Measurements from ENCODE around the gene BTF3. TPM values are rescaled to one million over a fixed set of nuclear protein-coding genes. Genes with fewer than 3 reads are reported as not detected.

Gene BTF3
- total and polyA plus RNA-seq, 9 of the 15 experiments (the other 6 are each of a cell fraction or from before 2014, with no cell fraction given), result 534 to 1,637 (median 848) TPM

DNA sequence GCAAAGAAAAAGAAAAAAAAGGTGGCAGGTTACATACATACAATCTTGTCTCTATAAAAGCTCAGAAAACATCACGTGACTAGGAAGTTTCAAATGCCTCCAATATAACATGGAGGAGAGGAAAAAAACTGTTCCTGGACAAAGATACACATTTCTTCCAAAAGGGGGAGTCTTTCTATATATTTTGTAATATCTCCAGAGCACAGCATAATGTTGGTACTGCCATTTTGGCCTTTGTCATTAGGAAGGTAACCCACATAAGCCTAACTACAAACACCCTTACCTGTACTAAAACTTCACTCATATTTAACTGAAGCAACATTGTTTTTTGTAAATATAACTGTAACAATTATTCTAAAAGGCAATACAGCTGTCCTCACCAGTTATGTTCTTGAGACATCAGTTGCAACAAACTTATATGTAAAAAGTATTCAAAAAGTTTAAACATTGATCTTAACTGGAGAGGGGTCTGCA is 1.2 kb upstream of the BTF3 start (continued):
- TF ChIP-seq, protein P1, sequence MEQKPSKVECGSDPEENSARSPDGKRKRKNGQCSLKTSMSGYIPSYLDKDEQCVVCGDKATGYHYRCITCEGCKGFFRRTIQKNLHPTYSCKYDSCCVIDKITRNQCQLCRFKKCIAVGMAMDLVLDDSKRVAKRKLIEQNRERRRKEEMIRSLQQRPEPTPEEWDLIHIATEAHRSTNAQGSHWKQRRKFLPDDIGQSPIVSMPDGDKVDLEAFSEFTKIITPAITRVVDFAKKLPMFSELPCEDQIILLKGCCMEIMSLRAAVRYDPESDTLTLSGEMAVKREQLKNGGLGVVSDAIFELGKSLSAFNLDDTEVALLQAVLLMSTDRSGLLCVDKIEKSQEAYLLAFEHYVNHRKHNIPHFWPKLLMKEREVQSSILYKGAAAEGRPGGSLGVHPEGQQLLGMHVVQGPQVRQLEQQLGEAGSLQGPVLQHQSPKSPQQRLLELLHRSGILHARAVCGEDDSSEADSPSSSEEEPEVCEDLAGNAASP (IDR thresholded peaks at IDR 0.05), result no peak
- TF ChIP-seq, protein P2, sequence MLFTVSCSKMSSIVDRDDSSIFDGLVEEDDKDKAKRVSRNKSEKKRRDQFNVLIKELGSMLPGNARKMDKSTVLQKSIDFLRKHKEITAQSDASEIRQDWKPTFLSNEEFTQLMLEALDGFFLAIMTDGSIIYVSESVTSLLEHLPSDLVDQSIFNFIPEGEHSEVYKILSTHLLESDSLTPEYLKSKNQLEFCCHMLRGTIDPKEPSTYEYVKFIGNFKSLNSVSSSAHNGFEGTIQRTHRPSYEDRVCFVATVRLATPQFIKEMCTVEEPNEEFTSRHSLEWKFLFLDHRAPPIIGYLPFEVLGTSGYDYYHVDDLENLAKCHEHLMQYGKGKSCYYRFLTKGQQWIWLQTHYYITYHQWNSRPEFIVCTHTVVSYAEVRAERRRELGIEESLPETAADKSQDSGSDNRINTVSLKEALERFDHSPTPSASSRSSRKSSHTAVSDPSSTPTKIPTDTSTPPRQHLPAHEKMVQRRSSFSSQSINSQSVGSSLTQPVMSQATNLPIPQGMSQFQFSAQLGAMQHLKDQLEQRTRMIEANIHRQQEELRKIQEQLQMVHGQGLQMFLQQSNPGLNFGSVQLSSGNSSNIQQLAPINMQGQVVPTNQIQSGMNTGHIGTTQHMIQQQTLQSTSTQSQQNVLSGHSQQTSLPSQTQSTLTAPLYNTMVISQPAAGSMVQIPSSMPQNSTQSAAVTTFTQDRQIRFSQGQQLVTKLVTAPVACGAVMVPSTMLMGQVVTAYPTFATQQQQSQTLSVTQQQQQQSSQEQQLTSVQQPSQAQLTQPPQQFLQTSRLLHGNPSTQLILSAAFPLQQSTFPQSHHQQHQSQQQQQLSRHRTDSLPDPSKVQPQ (CRISPR knock-in tag; IDR thresholded peaks at IDR 0.05; ENCODE audit: borderline replicate concordance), result no peak
- TF ChIP-seq KHSRP (IDR thresholded peaks at IDR 0.05) (no peak), PTTG1 (tag; IDR thresholded peaks at IDR 0.05; ENCODE audit: low read depth) (0 out of 2 replicates have a peak, but pooled peaks have one; percentile 40), ZC3H4 (CRISPR knock-in tag; IDR thresholded peaks at IDR 0.05; ENCODE audit: borderline replicate concordance) (no peak), XRCC5 (IDR thresholded peaks at IDR 0.05; ENCODE audit: low read depth, low read length) (no peak), KDM5B (IDR thresholded peaks at IDR 0.05; ENCODE audit: insufficient replicate concordance, low read depth, low read length) (no peak), PML (IDR thresholded peaks at IDR 0.05; ENCODE audit: low read length) (0 out of 2 replicates have a peak, but pooled peaks have one; percentile 24), RBM14 (IDR thresholded peaks at IDR 0.05; ENCODE audit: borderline replicate concordance, insufficient read depth, low read depth, low read length) (no peak), ZFP36 (IDR thresholded peaks at IDR 0.05; ENCODE audit: low read depth, low read length, partially characterized antibody) (no peak), HMG20B (CRISPR knock-in tag; IDR thresholded peaks at IDR 0.05) (no peak)
- TF ChIP-seq, protein P3, sequence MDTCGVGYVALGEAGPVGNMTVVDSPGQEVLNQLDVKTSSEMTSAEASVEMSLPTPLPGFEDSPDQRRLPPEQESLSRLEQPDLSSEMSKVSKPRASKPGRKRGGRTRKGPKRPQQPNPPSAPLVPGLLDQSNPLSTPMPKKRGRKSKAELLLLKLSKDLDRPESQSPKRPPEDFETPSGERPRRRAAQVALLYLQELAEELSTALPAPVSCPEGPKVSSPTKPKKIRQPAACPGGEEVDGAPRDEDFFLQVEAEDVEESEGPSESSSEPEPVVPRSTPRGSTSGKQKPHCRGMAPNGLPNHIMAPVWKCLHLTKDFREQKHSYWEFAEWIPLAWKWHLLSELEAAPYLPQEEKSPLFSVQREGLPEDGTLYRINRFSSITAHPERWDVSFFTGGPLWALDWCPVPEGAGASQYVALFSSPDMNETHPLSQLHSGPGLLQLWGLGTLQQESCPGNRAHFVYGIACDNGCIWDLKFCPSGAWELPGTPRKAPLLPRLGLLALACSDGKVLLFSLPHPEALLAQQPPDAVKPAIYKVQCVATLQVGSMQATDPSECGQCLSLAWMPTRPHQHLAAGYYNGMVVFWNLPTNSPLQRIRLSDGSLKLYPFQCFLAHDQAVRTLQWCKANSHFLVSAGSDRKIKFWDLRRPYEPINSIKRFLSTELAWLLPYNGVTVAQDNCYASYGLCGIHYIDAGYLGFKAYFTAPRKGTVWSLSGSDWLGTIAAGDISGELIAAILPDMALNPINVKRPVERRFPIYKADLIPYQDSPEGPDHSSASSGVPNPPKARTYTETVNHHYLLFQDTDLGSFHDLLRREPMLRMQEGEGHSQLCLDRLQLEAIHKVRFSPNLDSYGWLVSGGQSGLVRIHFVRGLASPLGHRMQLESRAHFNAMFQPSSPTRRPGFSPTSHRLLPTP (IDR thresholded peaks at IDR 0.05; ENCODE audit: borderline replicate concordance, extremely low read depth, insufficient read length), result no peak
- TF ChIP-seq, protein P4, sequence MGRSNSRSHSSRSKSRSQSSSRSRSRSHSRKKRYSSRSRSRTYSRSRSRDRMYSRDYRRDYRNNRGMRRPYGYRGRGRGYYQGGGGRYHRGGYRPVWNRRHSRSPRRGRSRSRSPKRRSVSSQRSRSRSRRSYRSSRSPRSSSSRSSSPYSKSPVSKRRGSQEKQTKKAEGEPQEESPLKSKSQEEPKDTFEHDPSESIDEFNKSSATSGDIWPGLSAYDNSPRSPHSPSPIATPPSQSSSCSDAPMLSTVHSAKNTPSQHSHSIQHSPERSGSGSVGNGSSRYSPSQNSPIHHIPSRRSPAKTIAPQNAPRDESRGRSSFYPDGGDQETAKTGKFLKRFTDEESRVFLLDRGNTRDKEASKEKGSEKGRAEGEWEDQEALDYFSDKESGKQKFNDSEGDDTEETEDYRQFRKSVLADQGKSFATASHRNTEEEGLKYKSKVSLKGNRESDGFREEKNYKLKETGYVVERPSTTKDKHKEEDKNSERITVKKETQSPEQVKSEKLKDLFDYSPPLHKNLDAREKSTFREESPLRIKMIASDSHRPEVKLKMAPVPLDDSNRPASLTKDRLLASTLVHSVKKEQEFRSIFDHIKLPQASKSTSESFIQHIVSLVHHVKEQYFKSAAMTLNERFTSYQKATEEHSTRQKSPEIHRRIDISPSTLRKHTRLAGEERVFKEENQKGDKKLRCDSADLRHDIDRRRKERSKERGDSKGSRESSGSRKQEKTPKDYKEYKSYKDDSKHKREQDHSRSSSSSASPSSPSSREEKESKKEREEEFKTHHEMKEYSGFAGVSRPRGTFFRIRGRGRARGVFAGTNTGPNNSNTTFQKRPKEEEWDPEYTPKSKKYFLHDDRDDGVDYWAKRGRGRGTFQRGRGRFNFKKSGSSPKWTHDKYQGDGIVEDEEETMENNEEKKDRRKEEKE (IDR thresholded peaks at IDR 0.05; ENCODE audit: borderline replicate concordance in 1 of 2, control insufficient read depth in 1 of 2, low read depth in 2 of 2, low read length in 1 of 2), result 0 out of 4 replicates have a peak, but pooled peaks of 1 of the 2 experiments have one; percentile 18
- TF ChIP-seq, protein P5, sequence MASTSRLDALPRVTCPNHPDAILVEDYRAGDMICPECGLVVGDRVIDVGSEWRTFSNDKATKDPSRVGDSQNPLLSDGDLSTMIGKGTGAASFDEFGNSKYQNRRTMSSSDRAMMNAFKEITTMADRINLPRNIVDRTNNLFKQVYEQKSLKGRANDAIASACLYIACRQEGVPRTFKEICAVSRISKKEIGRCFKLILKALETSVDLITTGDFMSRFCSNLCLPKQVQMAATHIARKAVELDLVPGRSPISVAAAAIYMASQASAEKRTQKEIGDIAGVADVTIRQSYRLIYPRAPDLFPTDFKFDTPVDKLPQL (IDR thresholded peaks at IDR 0.05; ENCODE audit: extremely low read depth, insufficient read length), result no peak
